NCI-H2196 (cell line): ENCODE measurements around the gene SLC38A8.

Experiments used
- DNase-seq: peaks from one replicate; lab custom pipeline; 2025; ENCODE audit not compliant: unreplicated experiment; lab: John Stamatoyannopoulos, UW

Gene SLC38A8

GRCh38 chr16:84003038-84003437, 39.6 kb downstream of the SLC38A8 start:
- no peak for DNase-seq

- no peak for DNase-seq
These were observed 40.9 kb downstream of the SLC38A8 start for GRCh38 chr16:84001726-84002125.

DNA sequence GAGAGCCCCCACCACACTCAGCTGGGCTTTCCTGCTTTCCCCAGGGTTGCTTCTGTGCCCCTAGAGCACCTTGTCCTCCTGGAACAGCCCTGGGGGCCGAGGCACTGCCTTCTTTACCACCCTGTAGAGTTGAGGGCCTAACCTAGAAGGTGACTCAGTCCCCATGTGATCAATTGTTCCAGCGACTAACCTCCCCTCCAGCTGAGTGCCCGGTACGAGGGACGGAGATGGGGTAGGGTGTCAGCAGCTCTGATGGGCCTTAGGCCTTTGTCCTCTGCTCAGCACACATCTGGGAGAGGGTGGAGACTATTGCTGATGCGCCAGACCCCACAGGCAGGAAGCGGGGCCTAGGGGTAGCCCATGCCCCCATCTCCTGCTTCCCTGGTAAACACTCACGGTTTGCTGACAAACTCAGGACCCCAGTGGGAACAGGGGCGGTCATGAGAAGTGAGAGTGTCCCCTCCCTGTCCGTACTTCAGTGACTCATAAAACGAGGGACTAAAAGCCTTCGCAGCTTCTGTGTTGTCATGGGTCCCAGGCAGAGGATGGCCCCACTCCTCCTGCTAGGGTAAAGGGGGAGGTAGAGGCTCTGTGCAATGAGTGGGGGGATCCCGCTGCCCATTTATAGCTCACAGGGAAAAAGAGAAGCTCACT, 41.5 kb downstream of the SLC38A8 start:
- DNase-seq = no peak

DNA sequence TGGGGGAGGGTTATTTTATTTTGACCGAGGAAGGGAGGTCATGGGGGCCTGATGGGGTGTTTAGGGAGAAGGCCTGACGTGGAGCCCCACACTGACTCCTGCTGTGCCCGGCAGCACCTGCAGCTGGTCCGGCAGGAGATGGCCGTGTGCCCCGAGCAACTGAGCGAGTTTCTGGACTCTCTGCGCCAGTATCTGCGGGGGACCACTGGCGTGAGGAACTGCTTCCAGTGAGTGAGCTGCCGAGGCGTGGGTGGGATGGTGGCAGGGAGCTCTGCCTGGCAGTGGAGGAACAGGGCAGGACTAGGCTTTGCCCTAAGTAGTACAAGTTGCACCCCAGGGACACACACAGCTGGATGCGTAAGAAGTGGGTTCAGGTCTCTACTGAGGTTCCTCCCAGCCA, 44.5 kb downstream of the SLC38A8 start:
- no peak for DNase-seq

- DNase-seq = no peak
These were observed 45.9 kb downstream of the SLC38A8 start for GRCh38 chr16:83996481-83997252.

GRCh38 chr16:83995754-83996153, 46.8 kb downstream of the SLC38A8 start:
- DNase-seq = no peak

- no peak for DNase-seq
These were observed 47.9 kb downstream of the SLC38A8 start for GRCh38 chr16:83994703-83995102.

GRCh38 chr16:83994087-83994486, 48.5 kb downstream of the SLC38A8 start:
- no peak for DNase-seq

- peak; percentile 20 for DNase-seq
These were observed 50.0 kb downstream of the SLC38A8 start for GRCh38 chr16:83992624-83993023.

DNA sequence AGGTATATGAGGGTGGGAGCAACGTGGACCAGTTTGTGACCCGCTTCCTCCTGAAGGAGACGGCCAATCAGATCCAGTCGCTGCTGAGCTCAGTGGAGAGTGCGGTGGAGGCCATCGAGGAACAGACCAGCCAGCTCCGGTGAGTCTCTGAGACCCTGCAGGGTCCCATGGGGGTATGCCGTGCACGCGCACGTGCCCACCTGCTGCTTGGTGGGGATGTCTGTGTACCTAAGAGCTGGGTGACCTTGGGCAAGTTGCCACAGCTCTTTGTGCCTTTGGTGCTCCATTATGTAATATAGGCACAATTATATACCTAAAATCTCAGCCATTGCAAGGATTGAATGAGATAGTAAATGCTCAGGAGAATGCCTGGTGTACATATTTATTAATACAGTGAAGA, 52.1 kb downstream of the SLC38A8 start:
- no peak for DNase-seq

DNA sequence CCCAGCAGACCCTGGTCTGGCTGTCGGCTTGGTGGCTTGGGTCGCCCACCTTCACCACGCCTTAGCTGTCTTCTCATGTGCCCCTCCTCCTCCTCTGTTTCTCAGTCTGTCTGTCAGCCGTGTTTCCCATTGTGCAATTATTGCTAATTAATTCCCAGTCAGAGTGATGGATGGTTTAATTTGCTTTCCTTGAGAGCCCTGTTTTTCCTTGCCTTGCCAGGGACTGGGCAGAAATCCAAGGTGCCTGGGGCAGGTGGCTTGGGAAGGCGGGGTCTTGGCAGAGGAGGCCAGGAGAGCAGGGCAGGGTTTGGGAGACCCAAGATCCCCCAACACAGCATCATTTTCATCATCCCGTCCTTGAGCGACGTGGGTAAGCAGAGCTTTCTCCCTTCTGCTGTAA, 53.3 kb downstream of the SLC38A8 start:
- DNase-seq = no peak

DNA sequence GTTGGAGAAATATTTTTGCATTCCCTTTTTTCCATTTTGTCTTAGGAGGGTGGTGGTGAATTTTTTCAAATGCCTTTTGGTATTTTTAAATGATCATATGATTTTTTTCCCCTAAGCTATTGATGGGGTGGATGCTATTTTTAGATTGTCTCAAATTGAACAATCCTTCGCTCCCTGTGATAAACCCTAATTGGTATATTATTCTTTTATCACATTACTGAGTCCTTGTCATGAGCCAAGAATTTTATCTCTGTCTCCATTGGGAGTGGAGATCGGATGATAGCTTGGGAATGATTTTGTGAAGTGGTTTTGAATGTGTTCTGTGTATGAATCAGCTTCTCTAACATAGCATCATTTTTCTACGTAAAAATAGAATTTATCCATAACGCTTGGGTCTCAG, 59.1 kb downstream of the SLC38A8 start:
- DNase-seq = no peak

GRCh38 chr16:83981799-83982198, 60.8 kb downstream of the SLC38A8 start:
- DNase-seq = no peak

GRCh38 chr16:83980794-83981193, 61.8 kb downstream of the SLC38A8 start:
- DNase-seq = no peak

DNA sequence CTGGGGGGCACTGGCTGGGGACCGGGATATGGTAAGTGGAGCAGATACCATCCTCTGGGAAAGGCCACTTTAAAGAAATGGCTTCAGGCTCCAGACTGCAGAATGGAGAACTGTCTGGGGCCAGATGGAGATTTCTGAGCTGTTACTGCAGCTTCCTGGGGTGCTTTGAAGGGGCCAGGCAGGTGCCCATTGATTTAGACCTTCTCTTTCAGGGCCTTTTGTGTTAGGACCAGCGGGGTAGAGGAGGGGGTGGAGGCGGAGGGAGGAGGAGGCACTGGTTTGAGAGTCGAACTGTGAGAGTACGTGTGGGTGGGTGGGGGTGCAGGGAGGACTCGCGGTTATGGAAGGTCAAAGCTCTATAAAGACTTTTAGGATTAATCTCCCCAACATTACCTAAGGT, 63.2 kb downstream of the SLC38A8 start:
- no peak for DNase-seq

- DNase-seq = no peak
These were observed 64.1 kb downstream of the SLC38A8 start for GRCh38 chr16:83978401-83978904.

- DNase-seq = no peak
These were observed 65.4 kb downstream of the SLC38A8 start for GRCh38 chr16:83977056-83977815.

DNA sequence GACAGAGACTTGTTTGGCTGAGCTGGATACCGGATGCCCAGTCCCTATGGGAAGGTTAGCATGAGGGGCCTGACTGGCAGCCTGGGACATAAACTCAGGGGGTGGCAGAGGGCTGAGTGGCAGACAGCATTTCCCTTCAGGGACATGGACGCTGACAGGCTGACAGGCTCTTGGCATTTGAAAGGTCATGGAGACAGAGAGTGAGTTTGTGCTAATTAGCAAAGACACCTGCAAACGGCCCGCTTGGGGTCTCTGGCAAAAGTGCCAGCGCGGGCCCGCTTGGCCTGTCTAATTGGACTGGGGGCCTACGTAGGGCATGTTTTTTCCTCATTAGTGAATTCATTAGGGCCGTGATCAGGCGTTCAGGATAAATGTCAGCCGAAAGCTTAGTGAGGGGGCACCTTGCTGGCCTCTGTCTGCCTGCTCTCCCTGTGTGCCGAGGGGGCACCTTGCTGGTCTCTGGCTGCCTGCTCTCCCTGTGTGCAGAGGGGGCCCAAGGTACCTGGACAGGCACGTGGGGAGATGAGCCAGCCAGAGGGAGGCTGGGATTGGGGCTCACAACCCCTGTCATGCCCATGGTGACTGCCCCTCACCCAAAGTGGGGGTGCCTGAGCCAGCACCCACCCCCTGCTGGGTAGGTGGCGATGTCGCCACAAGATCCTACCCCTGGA, 66.9 kb downstream of the SLC38A8 start:
- no peak for DNase-seq

- no peak for DNase-seq
These were observed 68.1 kb downstream of the SLC38A8 start for GRCh38 chr16:83974475-83974874.

DNA sequence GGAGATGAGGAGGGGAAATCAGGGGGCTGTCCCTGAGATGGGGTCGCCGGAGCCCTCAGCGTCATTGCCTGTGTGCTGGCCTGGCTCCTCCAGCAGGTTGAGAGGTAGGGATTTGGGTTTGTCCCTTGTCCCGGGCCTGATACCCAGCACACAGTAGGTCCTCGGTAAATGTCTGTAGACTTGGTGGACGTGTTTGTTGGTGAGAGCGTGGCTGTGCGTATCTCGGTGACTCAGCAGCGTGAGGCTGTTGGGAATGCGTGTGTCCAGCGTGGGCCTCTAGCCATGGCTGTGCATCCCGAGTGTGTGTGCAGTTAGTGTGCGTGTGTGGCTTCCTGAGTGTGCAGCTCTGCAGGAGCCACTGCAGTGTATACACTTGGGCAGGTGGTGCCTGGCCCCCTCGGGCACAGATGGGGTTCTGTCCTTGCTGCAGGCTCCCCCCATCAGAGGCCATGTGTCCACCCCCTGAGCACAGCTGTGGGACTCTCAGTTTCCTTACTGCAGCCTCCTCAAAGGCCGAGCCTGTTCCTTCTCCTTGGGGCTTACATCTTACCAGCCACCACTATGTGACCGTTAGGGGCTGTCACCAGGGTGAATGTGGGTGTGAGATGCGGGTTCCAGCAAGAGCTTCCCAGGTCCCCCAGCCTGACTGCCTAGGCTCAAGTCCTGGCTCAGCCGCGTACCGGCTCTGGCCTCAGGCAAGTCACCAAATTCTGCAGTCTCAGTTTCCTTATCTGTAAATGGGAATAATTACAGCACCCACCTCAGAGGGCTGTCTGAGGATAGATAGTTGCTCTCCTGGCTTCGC, 68.8 kb downstream of the SLC38A8 start:
- DNase-seq = no peak
